NCI-H2107 (cell line): ENCODE results near the gene ZNF500.
A peak's percentile ranks its signal among the peaks of the same experiment; 100 is the strongest.
"Not testable (repeated sequence)": the region's sequence is repeated elsewhere in the genome, so short reads cannot be mapped to it uniquely, and the experiment has no call there.

Experiments used
- DNase-seq: peaks from one replicate; lab custom pipeline; 2025; lab: John Stamatoyannopoulos, UW

The ZNF500 gene

DNA sequence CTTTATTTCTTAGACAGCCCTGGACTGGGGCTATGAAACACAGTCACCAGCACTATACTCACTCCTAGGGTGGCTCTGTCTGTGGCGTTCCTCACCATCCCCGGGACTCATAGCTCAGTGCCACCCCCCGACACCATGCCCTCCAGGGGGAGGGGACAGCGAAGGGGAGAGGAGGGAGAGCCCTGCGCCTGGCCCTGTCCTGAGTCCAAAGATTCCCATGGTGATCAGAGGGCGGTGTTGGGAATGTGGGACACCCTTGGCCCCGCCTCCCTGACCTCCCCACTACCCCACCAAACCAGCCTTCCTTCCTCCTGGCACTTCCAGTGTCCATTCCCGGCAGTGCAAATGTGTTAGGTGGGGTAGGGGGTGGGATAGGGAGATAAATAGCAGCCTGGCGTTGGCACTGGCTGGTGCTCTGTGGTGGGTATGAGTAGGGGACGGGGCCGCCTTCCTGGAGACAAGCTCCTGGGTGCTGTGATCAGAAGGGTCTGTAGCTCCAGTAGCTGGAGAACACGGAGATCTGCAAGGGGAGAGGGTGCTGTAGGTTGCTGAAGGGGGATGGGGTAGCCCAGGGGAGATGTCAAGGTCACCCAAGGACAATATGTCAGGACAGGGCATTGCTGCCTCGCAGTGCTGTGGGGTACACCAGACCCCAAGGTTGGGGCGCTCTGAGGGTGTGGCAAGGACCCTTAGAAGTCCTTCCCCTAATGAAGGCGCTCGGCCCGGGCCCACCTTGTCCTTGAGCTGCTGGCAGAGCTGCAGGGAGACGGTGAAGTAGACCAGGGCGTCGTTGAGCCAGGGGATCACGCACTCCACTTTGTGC lies 30.2 kb upstream of the ZNF500 start:
- no peak for DNase-seq

GRCh38 chr16:4795828-4796572 lies 29.0 kb upstream of the ZNF500 start:
- no peak for DNase-seq

DNA sequence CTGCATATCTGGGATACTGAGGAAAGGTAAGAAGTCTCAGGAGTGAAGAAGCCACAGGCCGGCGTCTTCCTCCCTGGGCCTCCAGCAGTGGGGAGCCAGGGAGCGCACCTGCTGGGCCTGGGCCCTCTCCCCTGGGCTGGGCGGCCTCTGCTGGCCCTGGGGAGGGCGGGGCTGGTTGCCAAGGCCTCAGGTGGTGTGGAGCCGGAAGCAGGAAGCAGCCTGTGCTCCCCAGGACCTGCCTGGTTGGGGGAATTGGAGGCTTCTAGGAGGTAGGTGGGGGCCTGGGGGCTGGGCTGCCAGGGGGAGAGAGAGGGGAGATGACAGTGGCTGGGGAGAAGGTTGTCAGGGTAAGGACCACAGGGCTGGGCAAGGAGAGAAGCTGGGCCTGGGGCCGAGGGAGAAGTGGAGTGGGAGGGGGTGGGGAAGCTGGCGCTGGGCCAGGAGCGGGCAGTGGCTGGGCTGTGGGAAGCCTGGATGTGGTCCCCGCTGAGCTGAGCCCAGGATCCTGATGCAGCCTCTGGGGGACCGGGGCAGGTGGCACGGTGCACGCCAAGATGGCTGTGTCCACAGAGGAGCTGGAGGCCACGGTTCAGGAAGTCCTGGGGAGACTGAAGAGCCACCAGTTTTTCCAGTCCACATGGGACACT lies 28.3 kb upstream of the ZNF500 start, which contains the start of gene SMIM22:
Gene SMIM22, plus strand, starts transcription at position 189 of the 647 bp plus-strand sequence. Its CDS starts 366 bp downstream, at position 555.
- peak; percentile 63 for DNase-seq

DNA sequence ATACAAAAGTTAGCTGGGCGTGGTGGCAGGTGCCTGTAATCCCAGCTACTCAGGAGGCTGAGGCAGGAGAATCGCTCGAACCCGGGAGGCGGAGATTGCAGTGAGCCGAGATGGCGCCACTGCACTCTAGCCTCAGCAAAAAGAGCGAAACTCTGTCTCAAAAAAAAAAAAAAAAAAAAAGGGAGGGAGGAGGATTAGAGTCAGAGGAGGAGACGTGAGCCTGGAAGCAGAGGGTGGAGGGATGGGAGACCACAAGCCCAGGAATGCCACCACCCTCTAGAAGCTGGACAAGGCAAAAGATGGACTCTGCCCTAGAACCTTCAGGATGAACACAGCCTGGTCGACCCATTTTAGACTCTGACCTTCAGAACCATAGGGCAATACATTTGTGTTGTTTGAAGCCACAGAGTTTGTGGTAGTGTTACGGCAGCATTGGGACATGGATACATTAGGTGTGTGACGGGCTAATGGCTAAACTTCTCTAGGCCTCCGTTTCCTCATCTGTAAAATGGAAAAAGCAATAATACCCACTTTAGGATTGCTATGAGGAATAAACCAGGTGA lies 26.1 kb upstream of the ZNF500 start:
- no peak for DNase-seq

GRCh38 chr16:4790871-4791270 lies 23.9 kb upstream of the ZNF500 start:
- DNase-seq: no peak

DNA sequence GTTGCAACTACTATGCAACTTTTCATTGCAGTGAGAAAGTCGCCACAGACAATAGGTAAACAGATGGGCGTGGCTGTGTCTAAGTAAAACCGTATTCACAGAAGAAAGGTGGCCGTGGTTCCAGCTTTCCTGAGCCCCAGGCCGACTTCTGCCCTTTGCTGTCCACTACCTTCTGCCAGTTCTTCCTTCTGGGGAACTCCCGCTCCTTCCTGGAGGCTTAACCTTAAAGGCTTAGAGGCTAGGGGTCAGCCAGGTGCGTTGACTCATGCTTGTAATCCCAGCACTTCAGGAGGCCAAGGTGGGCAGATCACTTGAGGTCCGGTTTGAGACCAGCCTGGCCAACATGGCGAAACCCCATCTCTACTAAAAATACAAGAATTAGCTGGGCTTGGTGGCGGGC lies 23.3 kb upstream of the ZNF500 start:
- no peak for DNase-seq

GRCh38 chr16:4788910-4789309 lies 21.9 kb upstream of the ZNF500 start:
- DNase-seq: no peak

GRCh38 chr16:4788489-4788889 lies 21.5 kb upstream of the ZNF500 start:
- DNase-seq: no peak

GRCh38 chr16:4787627-4788482 lies 20.9 kb upstream of the ZNF500 start, which contains the start of gene SEPTIN12:
SEPTIN12 (minus strand) TSS chr16:4788345; CDS start chr16:4787645, 700 bp downstream.
- no peak for DNase-seq

GRCh38 chr16:4787068-4787467 lies 20.1 kb upstream of the ZNF500 start:
- no peak for DNase-seq

GRCh38 chr16:4785758-4786433 lies 18.9 kb upstream of the ZNF500 start:
- no peak for DNase-seq

DNA sequence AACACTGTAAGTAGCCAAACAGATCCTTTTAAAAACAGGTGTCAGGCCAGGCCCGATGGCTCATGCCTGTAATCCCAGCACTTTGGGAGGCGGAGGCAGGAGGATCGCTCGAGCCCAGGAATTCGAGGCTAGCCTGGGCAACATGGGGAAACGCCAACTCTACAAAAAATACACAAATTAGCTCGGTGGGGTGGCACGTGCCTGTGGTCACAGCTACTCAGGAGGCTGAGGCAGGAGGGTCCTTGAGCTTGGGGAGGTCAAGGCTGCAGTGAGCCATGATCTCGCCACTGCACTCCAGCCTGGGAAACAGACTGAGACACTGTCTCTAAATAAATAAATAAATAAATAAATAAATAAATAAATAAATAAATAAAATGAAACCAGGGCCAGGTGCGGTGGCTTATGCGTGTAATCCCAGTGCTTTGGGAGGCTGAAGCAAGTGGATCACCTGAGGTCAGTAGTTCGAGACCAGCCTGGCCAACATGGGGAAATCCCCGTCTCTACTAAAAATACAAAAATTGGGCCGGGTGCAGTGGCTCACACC lies 17.6 kb upstream of the ZNF500 start:
- DNase-seq: not testable (repeated sequence)

DNA sequence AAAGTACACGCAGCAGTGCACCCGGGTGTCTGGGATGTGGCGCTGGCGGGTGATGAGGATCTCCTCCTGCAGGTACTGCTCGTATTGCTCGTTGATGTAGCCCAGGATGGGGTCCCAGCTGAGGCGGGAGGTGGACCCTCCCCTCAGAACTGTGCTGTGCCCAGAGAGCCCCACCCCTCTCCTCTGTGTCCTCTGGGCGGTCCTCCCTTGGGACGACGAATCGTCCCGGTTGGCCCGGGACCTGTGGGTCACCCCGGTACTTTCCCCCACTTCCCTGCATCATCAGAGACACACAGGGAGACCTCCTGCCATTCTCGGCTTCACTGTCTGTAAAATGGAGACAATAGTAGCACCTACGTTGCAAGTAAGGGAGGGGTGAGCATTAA lies 17.0 kb upstream of the ZNF500 start:
- DNase-seq: no peak

GRCh38 chr16:4783251-4783950 lies 16.4 kb upstream of the ZNF500 start:
- DNase-seq: no peak

- DNase-seq: no peak
These were observed 13.3 kb upstream of the ZNF500 start for GRCh38 chr16:4780235-4780634.

DNA sequence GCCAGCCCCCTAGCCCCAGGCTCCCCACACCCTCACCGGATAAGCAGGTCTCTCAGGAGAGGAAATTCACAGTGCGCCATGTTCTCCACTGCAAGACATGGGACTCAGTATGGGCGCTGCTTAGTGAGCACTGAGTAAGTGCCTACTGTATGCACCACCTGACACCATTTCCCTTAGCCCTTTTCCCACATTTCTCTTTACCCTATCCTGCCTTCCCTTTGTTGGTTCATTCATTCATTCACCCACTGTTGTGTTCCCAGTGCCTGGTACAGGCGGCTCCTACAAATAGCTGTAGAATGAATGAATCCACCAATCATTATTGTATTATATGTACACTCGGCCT lies 11.1 kb upstream of the ZNF500 start:
- no peak for DNase-seq

GRCh38 chr16:4777339-4778049 lies 10.5 kb upstream of the ZNF500 start:
- DNase-seq: no peak

DNA sequence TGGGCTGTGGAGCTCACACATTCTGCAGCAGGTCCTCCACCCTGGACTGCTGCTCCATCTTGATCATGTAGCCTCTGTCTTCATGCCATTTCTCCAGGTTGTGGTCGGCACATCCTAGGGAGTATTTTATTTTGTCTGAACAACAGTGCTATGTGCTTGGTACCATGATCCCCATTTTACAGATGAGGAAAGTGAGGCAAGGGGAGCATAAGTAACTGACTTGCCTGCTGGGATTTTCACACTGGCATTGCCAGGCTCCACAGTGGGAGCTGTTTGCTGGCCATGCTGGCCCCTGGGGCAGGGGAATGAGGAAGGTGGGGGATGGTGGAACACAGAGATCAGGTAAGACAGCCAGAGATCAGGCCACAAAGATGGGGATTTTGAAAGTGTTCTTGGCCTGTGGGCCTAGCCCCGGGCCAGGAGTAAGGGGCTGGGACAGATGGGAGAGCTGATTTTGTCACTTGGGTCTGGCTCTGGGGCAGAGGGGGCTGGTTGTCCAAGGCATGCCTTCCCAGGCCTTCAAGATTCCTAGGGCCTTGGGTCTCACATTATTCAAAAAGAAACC lies 9.3 kb upstream of the ZNF500 start:
- no peak for DNase-seq

GRCh38 chr16:4775005-4775404 lies 8.0 kb upstream of the ZNF500 start:
- no peak for DNase-seq
